HG02973 (cell line): Measurements from ENCODE around the gene TRIP12.
"Not testable (repeated sequence)": the region's sequence is repeated elsewhere in the genome, so short reads cannot be mapped to it uniquely, and the experiment has no call there.

Source experiments
- ATAC-seq: cut with Tn5 transposase; IDR thresholded peaks from one replicate; pipeline ENCODE4 v1.9.1; 2021; ENCODE audit warnings: moderate library complexity; ENCODE audit not compliant: unreplicated experiment

The TRIP12 gene

DNA sequence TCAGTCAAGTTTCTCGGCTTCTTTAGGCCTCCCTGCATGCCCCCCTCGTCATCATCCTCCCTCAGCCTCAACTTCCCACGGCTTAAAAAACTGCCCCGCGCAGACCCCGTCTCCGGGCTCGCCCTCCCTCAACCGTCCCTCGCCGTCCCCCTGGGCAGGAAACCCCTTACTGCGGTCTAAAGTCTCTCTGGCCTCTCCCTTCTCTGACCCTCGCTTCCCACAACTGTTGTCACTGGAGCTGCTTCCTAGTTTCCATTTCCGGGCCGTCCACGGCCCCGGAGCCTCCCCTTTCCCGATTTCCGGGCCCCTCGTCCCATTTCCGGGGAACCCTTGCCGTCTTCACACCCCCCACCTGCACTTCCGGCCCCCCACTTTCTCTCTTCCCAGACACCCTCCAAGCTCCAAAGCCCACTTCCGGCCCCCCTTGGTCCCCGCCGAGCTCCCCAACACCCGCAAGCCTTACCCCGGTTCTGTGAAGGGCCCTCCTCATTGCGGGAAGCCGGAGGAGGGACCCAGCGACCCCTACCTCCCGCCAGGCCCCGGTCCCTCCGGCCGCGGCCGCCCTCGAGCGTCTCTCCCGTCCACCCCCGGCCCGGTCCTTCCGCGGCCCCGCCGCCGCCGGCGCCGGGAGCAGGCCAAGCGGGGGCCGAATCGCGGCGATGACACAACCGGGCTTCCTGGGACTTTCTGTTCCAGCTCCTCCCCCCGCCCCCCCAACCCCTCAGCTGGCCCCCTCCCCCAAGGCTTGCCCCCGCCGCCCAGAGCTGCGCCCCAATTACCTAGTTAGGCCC is 513 bp downstream of the TRIP12 start:
- peak; percentile 12 for ATAC-seq

GRCh38 chr2:229920011-229920641 is 1.7 kb downstream of the TRIP12 start:
- no peak for ATAC-seq

DNA sequence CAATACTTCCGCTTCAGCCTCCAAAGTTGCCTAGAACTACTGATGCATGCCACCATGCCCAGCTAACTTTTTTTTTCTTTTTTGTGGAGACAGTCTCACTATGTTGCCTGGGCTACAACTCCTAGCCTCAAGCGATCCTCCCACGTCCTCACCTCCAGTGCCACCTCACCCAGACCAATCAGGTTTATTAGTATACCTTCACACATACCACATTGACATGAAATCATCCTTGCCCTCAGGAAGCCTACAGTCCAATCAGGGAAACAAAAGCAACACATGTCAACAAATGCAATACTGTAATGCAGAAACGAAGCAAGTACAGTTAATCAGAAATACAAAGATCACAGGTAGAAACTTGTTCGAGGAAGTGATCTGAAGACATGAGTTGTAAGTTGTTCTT is 4.0 kb downstream of the TRIP12 start:
- no peak for ATAC-seq

DNA sequence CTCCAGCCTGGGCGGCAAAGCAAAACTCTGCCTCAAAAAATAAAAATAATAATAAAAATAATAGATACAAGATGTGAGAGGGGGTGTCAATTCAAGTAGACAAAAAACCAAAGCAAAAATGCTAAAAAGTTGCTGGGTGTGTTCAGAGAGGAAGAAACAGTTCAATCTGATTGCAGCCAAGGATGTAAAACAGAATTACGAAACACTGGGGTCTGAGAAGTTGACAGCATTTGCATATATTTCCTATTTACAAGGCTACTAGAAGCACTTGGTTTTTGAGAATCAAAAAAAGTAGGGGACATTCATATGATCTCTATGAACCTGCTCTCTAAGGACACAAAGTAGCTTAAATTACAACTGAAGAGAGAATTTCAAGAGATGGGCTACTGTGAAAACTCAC is 7.6 kb downstream of the TRIP12 start:
- no peak for ATAC-seq

DNA sequence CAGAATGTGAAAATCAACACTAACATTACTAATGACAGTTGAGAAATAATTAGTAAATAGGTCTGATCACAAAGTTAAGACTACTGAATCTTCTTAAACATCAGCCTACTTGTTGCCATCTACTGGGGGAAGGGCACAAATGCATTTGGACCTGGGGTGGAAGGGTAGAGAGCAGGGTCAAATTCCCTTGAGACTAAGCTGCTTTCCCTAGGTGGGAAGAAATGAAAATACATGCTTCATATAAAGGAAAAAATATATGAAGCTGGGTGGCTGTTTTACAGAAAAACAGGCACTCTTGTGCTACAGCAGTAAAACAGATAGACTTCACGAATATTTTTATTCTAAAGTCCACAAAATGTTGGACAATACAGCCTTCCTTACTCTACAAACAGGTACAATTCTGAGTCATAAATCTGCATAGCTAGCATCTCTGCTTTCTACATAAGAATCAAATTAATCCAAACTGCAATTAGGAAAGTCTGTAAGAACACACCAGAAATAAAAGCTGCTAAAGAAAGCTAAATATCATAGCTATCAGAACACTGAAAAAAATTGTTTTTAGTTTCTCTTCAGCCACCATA is 10.9 kb downstream of the TRIP12 start:
- no peak for ATAC-seq

DNA sequence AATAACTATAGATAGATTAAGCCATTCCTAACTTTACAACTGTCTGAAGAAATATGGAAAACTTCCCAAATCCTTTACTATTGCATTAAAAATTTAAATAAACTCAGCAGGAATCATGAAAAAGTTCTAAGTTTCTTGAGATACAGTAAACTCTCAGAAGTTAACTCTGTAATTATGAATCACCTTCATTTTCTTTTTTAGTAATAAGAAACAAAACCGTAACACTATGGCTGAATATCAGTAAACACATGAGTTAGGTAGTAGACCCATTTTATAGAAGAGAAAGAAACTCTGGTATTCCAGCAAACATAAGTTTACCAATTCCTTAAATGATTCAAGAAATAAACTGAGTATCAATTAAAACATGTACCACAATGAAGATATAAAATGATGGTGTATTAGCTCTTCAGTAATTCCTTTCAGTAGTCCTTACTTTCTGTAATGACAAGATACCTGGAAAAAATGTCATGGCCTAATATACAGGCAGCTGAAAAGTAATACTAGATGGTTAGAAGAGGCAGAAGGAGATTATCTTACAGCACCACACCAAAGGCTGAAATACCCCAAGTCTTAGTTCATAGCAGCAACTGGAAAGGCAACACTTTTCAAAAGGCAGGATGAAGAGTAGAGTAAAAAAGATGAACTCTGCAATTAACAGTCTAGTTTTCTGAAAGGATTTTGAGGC is 11.5 kb downstream of the TRIP12 start:
- no peak for ATAC-seq

DNA sequence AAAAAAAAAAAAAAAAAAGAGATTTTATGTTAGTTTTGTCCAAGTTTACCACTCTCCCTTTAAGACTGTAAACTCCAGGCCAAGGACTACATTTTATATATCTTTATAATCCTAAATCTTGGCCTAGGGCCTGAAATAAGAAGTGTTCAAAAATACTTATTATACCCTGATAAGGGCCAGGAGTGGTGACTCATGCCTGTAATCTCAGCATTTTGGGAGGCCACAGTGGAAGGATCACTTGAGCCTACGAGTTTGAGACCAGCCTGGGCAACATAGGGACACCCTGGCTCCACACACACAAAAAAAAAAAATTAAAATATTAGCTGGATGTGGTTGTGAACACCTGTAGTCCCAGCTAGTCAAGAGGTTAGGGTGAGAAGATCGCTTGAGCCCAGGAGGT is 12.7 kb downstream of the TRIP12 start:
- ATAC-seq, result no peak

GRCh38 chr2:229905601-229906000 is 16.2 kb downstream of the TRIP12 start:
- ATAC-seq, result no peak

DNA sequence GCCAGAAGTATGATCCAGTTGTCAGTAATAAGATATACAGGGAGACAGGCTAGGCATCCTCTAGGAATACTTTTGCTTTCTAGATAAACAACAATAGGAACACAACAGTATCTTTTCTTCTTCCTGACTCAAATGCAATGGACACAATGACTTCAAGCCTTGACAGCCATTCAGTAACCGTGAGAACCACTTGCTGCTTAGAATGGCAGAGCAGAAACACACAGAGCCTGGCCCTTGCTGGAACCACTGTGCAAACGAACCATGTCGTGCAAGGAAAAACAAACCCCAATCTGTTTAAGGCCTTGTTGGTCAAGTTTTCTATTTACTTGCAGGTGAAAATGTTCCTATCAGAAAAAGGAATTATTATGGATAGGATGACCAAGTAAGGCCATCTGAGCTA is 18.8 kb downstream of the TRIP12 start:
- ATAC-seq, result no peak

- no peak for ATAC-seq
These were observed 20.0 kb downstream of the TRIP12 start for GRCh38 chr2:229901819-229902218.

DNA sequence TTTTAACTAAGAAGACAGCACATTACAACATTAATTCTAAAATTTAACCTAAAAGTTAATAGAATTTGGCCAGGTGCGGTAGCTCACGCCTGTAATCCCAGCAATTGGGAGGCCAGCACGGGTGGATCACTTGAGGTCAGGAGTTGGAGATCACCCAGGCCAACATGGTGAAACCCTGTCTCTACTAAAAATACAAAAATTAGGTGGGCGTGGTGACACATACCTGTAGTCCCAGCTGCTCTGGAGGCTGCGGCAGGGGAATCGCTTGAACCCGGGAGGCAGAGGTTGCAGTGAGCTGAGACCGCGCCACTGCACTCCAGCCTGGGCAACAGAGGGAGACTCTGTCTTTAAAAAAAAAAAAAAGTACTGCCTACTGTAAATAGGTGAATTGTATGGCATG is 21.3 kb downstream of the TRIP12 start:
- ATAC-seq, result not testable (repeated sequence)

GRCh38 chr2:229900012-229900411 is 21.8 kb downstream of the TRIP12 start:
- ATAC-seq, result no peak

DNA sequence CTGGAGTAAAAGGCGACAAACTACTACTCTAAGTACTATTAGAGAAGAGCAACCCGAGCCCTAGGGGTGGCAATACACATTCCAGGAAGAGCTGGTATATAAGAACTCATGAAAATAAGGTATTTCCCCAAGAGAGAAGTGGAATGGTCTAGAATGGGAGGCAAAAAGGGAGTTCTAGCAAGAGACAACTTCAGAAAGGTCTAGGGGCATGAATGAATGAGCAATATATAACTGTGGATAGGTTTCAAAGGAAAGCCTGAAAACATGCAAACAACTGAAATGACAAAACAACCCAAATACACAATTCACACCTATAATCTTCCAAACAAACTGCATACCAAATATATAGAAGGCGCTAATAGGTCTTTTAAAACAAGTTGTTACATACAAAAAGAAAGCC is 22.2 kb downstream of the TRIP12 start:
- no peak for ATAC-seq

DNA sequence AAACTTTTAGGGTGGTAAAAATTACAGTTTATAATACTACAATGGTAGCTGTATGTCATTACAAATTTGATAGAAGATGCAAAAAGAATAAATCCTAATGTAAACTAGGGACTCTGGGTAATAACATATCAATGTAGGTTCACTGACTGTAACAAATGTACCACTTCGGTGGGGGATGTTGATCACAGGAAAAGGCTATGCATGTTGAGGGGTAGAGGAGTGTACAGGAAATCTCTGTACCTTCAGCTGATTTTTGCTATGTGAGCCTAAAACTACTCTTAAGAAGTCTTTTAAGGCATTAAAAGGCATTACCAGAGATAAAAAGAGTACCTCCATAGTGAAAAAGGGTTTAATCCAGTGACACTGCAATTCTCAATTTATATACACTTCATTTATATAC is 25.0 kb downstream of the TRIP12 start:
- no peak for ATAC-seq

DNA sequence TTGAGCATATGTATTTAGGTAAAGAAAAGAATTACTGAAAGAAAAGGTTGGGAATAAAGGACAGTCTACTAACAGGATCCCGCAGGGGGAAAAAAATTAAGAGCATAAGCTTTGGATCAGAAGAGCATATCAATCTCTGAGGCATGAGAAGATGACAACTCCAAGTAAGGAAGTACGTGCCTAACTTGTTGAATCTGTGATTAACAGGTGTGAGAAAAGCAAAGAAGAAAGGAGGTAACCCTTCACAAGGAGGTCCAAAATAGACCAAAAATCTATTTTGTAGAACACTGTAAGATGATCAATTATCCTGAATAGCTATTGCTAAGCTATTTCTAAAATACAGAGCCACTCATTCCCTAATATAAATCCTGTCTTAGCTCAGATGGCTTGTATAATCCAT is 32.8 kb downstream of the TRIP12 start:
- ATAC-seq, result no peak

DNA sequence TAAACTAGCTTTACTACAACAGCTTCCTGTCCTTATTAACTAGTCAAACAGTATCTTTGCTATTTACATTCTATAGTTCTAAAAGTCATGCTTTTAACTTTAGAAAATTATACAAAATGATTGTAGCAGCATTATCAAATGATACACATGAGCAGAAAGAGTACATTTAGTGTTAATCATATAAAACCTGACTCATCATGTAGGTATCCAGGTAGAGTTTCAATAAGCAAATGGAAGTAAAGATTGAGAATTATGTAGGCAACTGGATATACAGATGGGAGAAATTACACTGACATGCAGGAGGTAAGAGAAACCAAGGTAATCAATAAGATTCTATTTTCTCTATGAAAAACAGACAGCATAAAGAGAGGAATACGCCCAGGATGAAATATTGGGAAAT is 33.8 kb downstream of the TRIP12 start:
- ATAC-seq, result no peak

DNA sequence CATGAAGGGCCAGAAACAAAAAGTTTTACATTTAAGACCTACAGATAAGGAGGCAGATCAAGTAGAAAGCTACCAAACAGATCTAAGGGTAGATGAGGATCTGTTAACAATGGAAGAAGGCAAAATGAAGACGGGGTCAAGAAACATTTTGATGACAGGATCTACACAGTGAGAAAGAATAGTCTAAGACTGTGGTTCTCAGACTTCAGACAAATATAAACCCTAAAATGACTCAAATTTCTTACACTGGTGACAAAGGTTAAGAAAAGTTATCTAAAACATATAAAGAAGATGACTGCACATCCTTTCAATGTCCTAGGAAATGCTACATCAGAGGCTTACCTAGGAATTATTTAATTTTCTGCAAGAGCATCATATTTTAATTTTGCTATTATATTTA is 34.4 kb downstream of the TRIP12 start:
- ATAC-seq, result no peak

DNA sequence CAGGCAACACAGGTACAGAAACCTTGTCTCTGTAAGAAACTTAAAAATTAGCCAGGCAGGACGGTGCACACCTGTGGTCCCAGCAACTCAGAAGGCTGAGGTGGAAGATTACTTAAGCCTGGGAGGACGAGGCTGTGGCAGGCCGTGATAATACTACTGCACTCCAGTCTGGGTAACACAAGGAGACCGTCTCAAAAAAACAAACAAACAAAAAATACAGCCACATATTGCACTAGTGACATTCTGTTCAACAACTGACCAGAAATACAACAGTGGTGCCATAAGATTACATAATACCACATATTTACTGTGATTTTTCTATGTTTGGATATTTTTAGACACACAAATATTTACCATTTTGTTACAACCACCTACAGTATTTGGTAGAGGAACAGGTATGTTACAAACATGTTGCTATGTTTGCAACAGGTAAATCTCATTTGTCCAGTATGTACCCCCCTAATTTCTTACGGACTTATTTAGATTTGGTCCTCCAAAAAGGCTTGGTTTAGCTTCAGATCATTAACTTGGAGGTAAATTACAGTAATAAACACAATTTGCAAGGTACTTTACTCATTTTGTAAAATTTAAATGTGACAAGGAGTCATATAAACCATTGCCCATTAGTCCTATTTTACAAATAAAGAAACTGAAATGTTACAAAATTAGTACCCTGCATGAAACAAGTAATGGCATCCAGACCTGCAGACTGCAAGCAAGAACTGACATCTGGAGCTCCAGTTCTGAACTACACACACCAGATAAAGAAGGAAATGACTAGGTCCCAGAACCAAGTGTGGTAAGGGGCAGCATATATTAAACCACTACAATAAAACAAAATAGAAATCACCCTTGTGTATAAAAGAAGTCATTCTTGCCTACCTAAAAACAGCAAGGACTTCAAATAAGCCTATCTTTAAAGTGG is 36.8 kb downstream of the TRIP12 start:
- peak; percentile 76 for ATAC-seq

- no peak for ATAC-seq
These were observed 39.2 kb downstream of the TRIP12 start for GRCh38 chr2:229882583-229882982.

GRCh38 chr2:229880892-229881586 is 40.8 kb downstream of the TRIP12 start:
- no peak for ATAC-seq
